ENCODE measurements around the gene PPIF. TPM values are rescaled to one million over a fixed set of nuclear protein-coding genes. Genes with fewer than 3 reads are reported as not detected.

Gene PPIF
- total RNA-seq, 1 donor from 2014 or later: 181 TPM

GRCh38 chr10:79313320-79313719 lies 33.9 kb upstream of the PPIF start:
- no peak for DNase-seq (ENCODE audit: low spot score)

- no peak for DNase-seq (ENCODE audit: low spot score)
These were observed 33.3 kb upstream of the PPIF start for GRCh38 chr10:79313911-79314439.

- DNase-seq (ENCODE audit: low spot score): no peak
These were observed 32.3 kb upstream of the PPIF start for GRCh38 chr10:79314761-79315601.

GRCh38 chr10:79315602-79315920 lies 31.7 kb upstream of the PPIF start:
- no peak for DNase-seq (ENCODE audit: low spot score)

- DNase-seq (ENCODE audit: low spot score): no peak
These were observed 30.4 kb upstream of the PPIF start for GRCh38 chr10:79316671-79317431.

GRCh38 chr10:79318369-79318768 lies 28.9 kb upstream of the PPIF start:
- DNase-seq (ENCODE audit: low spot score): no peak

- no peak for DNase-seq (ENCODE audit: low spot score)
These were observed 28.0 kb upstream of the PPIF start for GRCh38 chr10:79319115-79319771.

GRCh38 chr10:79320316-79320715 lies 27.0 kb upstream of the PPIF start:
- no peak for DNase-seq (ENCODE audit: low spot score)

GRCh38 chr10:79320820-79321493 lies 26.3 kb upstream of the PPIF start:
- DNase-seq (ENCODE audit: low spot score): no peak

GRCh38 chr10:79321494-79321882 lies 25.8 kb upstream of the PPIF start:
- DNase-seq (ENCODE audit: low spot score): no peak

- no peak for DNase-seq (ENCODE audit: low spot score)
These were observed 25.3 kb upstream of the PPIF start for GRCh38 chr10:79321951-79322350.

- DNase-seq (ENCODE audit: low spot score): no peak
These were observed 24.4 kb upstream of the PPIF start for GRCh38 chr10:79322616-79323543.

- DNase-seq (ENCODE audit: low spot score): no peak
These were observed 23.7 kb upstream of the PPIF start for GRCh38 chr10:79323602-79324001.

GRCh38 chr10:79324032-79324695 lies 23.1 kb upstream of the PPIF start:
- no peak for DNase-seq (ENCODE audit: low spot score)

- no peak for DNase-seq (ENCODE audit: low spot score)
These were observed 20.7 kb upstream of the PPIF start for GRCh38 chr10:79326361-79327089.

GRCh38 chr10:79327090-79327457 lies 20.2 kb upstream of the PPIF start:
- DNase-seq (ENCODE audit: low spot score): no peak

GRCh38 chr10:79328147-79328701 lies 19.0 kb upstream of the PPIF start:
- no peak for DNase-seq (ENCODE audit: low spot score)

- no peak for DNase-seq (ENCODE audit: low spot score)
These were observed 18.3 kb upstream of the PPIF start for GRCh38 chr10:79328737-79329504.

All from mesenteric fat pad (tissue), 1 donor.